ENCODE measurements around the gene TRIM28.
"Not testable (repeated sequence)": the region's sequence is repeated elsewhere in the genome, so short reads cannot be mapped to it uniquely, and the experiment has no call there.

The TRIM28 gene

DNA sequence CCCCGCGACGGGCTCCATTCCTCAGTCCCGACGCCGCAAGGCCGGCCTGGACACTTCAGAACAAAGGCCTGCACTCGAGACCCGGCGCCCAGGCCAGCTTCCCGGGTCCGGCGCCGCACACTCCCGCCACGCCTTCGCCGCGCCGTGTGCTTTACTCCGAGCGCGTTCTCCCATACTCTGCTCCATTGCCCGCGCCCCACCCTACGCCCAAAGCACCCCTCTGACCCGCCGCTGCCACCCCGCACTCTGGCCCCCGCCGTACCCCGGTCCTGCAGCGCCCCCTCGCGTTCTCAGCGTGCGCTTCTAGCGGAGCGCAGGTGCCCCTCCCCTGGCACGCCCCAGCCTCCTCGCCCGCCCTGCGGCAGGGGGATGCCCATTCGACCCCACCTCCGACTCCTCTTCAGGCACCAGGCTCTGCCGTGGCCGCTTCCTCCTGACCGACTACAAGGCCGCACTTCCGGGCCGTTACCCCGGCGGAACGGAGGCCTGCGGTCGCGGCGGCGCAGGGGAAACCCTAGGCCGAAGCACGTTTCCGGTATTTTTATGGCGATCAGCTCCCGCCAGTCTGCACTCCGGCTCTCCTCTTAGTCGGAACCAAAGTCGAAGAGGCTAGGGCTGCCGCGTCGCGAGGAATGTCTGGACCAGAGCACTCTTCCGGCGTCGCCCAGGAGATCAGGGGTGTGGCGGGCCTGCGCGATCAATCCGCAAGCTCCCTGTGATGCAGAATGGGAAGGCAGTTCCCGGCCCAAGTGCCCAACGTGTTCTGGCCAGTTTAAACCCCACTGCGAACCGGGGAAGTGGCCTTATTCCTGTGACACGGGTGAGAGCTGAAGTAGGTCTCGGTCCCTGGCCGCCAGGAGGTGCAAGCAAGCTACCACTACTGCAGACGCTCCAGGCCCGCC lies 24.3 kb upstream of the TRIM28 start, which contains the start of gene ZBTB45:
Gene ZBTB45 (minus strand): TSS at position 456 of the 902 bp plus-strand sequence. CDS start 2,137 bp downstream, outside the sequence.
- DNase-seq = peak; percentile 98

DNA sequence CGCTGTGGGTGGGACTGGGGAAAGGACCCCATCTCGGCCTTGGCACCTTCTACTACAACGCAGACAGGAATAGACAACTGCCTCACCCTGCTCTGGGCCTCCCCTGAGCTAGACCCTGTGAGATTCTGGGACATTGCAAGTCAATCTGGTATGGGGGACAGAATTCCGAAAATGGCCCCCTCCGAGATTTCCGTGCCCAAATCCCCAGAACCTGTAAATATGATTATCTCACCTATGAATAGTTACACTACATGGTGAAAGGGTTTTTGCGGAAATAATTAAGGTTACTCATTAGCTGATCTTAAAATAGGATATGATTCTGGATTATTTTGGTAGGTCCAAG lies 23.6 kb upstream of the TRIM28 start:
- no peak for DNase-seq

DNA sequence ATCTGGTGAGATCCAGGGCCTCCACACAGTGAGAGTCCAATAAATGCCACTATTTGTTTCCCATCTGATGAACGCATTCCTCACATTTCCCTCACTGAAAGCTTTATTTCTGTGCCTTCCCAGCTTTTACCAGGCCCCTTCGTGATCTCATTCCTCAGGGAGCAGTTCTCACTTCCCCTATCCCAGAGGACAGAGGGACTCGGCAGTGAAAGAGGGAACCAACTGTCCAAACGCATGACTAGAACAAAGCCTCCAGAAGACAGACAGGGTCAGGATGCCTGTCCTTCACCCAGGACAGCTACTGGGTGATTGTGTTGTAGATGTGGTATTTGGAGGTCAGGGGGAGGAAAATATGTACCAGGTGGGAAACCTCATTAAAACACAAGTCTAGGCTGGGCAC lies 22.2 kb upstream of the TRIM28 start:
- DNase-seq = no peak

DNA sequence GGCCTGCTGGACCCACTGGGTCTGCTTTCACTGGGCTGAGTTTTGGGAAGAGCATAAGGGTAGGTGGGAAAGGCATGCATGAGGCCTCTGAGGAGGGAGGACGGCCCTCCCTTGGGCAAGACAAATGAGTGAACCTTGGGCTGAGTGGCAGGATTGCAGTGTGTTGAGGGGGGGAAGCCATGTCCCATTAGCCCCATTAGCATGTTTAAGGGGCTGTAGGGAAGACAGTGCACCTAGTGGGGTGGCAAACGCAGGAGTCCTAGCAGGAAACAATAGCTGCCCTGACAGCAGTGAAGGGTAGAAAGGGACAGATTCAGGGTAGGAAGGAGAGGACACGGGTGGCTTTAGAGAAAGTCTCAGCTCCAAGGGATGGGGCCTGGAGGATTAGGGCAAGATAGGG lies 21.2 kb upstream of the TRIM28 start:
- no peak for DNase-seq

DNA sequence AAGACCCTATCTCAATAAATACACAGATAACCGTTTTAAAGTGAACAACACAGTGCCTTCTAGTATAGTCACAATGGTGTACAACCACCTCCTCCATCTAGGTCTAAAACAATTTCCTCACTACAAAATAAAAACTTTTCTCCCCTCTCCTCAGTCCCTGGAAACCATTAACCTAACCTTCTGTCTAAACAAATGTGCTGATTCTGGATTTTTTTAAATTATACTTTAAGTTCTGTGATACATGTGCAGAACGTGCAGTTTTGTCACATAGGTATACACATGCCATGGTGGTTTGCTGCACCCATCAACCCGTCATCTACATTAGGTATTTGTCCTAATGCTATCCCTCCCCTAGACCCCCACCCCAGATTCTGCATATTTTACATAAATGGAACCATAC lies 14.5 kb upstream of the TRIM28 start:
- DNase-seq = no peak

DNA sequence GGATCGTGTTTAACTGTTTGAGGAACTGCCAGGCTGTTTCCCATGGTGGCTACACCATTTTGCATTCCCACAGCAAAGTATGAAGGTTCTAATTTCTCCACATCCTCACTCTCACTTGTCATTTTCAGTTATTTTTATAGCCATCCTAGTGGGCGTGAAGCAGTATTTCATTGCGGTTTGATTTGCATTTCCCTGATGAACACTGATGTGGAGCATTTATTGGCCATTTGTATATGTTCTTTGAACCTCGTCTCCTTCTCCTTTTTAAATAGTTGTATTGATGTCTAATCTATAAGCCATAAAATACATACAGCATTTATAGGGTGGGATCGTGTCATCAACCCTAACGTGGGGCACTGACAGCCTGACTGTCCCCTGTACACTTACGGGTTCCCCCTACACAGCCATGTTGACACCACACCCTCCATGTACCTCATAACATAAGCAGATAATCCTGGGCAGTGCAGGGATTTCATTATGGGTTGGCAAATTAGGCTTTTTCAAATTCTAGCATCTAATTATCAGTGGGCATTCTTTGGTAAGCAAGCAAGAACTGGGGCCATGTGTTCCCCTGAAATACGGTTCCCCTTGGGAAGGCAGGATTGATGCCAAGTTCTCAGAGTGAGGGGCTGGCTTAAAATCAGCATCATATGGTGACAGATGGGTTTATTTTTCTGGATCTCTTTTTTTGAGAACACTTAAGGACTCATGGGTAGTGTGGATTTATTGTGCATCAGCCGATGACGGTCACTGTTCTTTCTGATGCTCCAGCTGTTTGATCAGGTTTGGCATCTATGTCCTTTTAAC lies 12.6 kb upstream of the TRIM28 start:
- DNase-seq = no peak

DNA sequence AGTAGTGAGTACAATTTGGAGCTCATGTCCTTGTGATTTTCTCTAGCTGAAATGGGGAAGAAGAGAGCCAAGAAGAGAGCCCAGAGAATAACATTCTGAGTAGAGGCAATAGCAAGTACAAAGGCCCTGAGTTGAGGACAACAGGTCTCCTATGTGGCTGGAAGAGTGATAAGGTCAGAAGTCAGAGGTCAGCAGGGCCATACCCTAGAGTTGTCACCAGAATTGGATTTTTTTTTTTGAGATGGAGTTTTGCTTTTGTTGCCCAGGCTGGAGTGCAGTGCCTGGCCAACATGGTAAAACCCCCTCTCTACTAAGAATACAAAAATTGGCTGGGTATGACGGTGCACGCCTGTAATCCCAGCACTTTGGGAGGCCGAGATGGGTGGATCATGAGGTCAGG lies 8.0 kb upstream of the TRIM28 start:
- DNase-seq = no peak

DNA sequence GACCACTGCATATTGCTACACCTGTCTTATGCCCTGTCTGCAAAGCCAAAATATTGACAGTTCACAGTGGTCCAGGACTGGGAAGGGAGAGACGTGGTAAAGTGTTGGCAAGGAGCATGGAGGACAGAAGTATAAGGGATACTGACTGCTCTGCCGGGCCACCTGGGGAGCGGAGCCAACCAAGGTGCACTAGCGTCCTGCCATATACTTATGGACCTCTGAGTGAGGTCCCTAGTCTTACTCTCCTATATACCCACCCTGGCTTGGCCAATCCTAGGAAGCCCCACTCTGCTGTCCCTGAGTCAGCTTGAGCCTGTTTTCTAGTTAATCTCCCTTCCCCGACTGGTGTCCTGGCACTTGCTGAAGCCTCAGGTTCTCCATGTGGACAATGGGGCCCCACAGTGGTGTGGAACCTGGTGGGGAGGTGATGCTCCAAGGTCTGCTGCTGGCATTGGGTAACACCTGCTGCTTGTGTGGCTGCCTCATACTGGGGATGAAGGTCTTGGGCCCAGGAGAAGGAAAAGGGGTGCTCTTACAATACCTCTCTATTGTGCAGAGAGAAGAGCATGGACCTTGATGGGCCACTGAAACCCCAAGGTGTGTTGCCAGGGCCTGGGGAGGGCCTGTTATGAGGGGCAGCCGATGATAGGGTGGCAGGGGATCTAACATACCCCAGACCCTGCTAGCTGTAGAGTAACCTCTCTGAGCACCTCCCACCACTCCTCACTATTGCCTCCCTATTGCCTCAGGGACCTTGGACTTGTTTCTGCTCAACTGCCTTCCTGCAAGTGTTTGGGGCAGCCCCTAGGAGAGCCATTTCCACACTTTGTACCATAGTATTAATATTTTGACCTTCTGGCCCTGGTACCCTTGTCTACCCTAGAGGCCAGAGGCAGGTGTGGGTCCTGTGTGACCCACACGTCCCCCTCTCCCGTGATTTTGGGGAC lies 6.7 kb upstream of the TRIM28 start:
- no peak for DNase-seq

DNA sequence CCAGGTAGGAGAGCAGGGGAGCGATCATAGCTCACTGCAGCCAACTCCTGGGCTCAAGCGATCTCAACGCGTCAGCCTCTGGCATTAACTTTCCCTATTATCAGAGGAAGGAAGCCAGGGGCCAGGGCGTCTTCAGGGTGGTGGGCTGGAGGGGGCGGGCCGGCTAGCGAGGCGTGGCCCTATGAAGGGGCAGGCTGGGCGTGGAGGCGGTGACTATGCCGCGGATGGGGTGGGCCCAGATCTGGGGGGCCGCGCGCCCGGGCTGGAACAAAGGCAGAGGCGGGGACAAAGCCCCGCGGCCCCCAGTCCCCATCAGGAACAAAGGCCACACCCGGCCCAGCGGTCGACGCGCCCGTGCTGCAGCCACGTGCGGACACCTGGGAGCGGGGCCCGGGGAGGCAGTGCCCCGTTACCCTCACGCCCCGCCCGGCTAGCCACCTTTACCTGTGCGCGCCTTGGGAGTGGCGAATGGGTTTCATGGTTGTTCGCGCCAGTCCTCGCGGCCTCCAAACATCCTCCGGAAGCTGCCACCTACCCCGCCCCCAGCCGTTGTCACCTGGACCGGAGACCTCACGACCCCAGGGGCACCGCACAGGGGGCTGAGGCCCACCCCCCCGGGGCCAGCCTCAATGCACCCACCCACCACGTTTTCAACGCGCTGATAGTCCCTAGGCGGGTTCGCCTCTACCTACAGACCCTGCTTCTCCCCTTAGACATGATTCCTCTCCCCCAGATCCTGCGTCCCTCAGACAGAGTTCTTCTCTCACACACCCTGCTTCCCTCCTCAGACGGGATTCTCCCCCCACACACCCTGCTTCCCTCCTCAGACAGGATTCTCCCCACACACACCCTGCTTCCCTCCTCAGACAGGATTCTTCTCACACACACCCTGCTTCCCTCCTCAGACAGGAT lies 5.4 kb upstream of the TRIM28 start:
- peak; percentile 97 for DNase-seq

DNA sequence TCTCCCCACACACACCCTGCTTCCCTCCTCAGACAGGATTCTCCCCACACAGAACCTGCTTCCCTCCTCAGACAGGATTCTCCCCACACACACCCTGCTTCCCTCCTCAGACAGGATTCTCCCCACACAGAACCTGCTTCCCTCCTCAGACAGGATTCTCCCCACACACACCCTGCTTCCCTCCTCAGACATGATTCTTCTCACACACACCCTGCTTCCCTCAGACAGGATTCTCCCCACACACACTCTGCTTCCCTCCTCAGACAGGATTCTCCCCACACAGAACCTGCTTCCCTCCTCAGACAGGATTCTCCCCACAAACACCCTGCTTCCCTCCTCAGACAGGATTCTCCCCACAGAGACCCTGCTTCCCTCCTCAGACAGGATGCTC lies 4.7 kb upstream of the TRIM28 start:
- DNase-seq = not testable (repeated sequence)

DNA sequence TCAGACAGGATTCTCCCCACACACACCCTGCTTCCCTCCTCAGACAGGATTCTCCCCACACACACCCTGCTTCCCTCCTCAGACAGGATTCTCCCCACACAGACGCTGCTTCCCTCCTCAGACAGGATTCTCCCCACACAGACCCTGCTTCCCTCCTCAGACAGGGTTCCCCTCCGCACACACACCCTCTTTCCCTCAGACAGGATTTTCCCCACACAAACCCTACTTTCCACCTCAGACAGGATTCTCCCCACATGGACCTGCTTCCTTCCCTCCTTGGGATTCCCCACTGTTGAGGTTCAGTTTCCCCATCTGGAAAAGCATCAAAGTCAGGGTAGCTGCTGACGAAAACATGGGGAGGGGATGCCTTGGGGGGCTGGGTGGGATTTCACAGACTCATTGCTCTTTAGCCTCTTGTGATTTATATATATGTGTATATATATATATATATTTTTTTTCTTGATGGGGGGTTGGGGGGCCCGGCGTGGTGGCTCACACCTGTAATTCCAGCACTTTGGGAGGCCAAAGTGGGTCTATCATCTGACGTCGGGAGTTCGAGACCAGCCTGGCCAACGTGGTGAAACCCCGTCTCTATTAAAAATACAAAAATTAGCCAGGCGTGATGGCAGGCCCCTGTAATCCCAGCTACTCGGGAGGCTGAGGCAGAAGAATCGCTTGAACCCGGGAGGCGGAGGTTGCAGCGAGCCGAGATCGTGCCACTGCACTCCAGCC lies 1.1 kb upstream of the TRIM28 start:
- DNase-seq = not testable (repeated sequence)

DNA sequence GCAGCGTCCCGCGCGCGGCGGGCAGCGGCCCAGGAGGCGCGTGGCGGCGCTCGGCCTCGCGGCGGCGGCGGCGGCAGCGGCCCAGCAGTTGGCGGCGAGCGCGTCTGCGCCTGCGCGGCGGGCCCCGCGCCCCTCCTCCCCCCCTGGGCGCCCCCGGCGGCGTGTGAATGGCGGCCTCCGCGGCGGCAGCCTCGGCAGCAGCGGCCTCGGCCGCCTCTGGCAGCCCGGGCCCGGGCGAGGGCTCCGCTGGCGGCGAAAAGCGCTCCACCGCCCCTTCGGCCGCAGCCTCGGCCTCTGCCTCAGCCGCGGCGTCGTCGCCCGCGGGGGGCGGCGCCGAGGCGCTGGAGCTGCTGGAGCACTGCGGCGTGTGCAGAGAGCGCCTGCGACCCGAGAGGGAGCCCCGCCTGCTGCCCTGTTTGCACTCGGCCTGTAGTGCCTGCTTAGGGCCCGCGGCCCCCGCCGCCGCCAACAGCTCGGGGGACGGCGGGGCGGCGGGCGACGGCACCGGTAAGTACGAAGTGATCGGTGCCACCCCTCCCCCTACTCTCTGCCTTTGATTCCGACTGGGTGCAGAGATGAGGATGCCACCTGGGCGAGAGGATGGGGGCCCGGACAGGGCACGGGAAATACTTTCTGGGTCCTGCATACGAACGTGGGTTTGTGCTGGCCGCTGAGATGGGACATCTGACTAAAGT lies 874 bp downstream of the TRIM28 start:
- no peak for DNase-seq

DNA sequence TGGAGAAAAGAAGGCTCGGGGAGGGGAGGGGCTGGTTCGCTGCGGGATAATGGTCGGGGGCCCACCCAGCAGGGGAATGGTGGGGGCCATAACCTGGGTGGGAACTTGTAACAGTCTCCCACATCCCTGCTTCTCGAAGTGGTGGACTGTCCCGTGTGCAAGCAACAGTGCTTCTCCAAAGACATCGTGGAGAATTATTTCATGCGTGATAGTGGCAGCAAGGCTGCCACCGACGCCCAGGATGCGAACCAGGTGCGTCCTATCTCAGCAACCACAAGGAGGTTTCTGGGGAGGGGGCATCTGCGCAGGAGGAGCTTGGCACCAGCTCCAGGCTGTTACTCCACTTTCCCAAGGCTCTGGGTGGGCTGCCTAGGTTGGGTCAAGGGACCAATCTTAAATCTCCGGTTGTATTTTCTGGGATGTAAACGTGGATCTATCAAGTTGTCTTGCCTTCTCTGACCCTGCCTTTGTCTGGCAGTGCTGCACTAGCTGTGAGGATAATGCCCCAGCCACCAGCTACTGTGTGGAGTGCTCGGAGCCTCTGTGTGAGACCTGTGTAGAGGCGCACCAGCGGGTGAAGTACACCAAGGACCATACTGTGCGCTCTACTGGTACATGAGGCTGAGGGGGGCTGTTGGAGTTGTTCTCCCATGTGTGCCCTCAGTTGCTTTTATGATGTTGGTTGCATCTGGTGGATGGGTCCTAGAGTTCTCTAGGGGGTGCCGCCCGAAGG lies 1.6 kb downstream of the TRIM28 start:
- DNase-seq = no peak

DNA sequence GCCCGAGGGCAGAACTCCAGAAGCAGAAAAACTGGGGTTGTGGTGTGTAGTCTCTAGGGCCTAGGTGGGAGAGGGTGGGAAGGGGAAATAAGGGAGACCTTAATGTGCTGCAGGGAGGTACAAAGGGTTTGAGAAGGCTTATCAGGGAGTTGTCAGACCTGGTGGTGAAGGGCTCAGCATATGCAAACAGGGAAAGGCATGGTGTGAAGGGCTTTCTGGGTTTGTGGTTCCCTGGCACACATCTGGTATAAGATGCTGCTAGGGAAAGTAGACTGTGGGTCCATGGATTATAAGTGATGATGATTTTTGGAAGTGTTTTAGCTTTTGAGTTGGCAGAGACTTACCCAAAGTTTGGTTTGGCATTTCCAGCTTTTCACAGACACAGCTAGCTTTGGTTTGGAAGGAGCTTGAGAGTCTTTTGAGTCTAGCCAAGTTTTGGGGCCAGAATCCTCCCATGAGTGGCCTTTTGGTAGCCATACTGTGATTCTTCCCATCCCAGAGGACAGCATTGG lies 2.2 kb downstream of the TRIM28 start:
- DNase-seq = no peak

DNA sequence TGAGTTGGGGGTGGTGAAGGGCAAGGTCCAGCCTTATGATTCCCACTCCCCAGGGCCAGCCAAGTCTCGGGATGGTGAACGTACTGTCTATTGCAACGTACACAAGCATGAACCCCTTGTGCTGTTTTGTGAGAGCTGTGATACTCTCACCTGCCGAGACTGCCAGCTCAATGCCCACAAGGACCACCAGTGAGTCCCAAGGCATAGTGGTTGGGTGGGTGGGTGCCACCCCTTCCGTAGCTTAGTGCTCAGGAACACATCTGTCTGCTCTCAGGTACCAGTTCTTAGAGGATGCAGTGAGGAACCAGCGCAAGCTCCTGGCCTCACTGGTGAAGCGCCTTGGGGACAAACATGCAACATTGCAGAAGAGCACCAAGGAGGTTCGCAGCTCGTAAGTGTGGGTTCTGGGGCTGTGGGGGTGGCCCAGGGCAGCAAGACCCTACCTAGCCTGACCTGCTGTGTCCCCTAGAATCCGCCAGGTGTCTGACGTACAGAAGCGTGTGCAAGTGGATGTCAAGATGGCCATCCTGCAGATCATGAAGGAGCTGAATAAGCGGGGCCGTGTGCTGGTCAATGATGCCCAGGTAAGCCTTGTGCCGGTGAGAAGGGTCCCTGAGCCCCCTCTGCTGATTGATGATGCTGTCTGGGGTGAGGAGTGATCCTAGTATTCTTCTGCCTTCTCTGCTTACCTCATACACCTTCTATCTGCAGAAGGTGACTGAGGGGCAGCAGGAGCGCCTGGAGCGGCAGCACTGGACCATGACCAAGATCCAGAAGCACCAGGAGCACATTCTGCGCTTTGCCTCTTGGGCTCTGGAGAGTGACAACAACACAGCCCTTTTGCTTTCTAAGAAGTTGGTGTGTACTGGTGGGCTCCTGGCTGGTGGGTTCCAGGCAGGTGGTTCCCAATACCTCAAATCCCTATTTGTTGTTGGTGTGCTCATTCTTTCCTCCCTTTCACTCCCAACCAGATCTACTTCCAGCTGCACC lies 3.8 kb downstream of the TRIM28 start:
- no peak for DNase-seq

DNA sequence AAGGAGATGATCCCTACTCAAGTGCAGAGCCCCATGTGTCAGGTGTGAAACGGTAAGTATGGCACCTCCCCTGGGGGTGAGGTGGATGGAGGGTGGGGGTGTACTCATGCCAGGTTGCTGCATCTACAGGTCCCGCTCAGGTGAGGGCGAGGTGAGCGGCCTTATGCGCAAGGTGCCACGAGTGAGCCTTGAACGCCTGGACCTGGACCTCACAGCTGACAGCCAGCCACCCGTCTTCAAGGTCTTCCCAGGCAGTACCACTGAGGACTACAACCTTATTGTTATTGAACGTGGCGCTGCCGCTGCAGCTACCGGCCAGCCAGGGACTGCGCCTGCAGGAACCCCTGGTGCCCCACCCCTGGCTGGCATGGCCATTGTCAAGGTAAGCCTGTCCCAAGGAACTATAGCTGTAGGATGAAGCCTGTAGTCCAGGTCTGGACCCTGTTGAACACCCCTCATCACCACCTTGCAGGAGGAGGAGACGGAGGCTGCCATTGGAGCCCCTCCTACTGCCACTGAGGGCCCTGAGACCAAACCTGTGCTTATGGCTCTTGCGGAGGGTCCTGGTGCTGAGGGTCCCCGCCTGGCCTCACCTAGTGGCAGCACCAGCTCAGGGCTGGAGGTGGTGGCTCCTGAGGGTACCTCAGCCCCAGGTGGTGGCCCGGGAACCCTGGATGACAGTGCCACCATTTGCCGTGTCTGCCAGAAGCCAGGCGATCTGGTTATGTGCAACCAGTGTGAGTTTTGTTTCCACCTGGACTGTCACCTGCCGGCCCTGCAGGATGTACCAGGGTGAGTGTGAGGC lies 5.2 kb downstream of the TRIM28 start:
- no peak for DNase-seq

DNA sequence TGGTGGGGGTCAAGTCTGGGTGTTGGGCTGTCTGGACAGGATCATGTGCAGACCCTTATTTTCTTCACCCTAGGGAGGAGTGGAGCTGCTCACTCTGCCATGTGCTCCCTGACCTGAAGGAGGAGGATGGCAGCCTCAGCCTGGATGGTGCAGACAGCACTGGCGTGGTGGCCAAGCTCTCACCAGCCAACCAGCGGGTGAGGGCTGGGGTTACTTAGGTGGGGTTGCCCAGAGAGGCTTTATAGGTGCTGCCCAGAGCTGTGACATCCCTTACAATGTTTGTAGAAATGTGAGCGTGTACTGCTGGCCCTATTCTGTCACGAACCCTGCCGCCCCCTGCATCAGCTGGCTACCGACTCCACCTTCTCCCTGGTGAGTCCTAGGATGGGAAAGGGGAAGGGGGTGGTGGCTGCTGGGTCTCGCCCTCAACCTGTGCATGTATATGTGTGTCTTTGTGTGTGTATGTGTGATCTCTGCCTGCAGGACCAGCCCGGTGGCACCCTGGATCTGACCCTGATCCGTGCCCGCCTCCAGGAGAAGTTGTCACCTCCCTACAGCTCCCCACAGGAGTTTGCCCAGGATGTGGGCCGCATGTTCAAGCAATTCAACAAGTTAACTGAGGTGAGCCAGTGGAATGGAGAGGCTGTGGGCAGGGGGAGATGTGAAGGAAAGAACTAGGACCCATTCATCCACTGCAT lies 5.9 kb downstream of the TRIM28 start:
- no peak for DNase-seq
